ENCODE results near the gene NPPB. TPM values are rescaled to one million over a fixed set of nuclear protein-coding genes. Genes with fewer than 3 reads are reported as not detected.

NPPB gene
- total and polyA plus RNA-seq, 9 of the 15 experiments (the other 6 are each of a cell fraction or from before 2014, with no cell fraction given), result not detected

- TF ChIP-seq KAT8 (IDR thresholded peaks at IDR 0.05; ENCODE audit: low read depth), result no peak
- TF ChIP-seq MCM2 (IDR thresholded peaks at IDR 0.05; ENCODE audit: low read depth), result no peak
- TF ChIP-seq PREB (CRISPR knock-in tag; IDR thresholded peaks at IDR 0.05), result 0 out of 2 replicates have a peak, but pooled peaks have one; percentile 6
- no peak for TF ChIP-seq EGR1 (conservative IDR thresholded peaks at IDR 0.05)
- no peak for TF ChIP-seq CREB1 (IDR thresholded peaks at IDR 0.05)
- peak; percentile 87 for TF ChIP-seq CREB1 (CRISPR knock-in tag; IDR thresholded peaks at IDR 0.05)
- TF ChIP-seq CBFA2T2 (conservative IDR thresholded peaks at IDR 0.05), result no peak
- TF ChIP-seq TCF7L2 (IDR thresholded peaks at IDR 0.05; ENCODE audit: low read depth, low read length), result no peak
- no peak for TF ChIP-seq SMARCA4 (IDR thresholded peaks at IDR 0.05)
- no peak for TF ChIP-seq PHF21A (IDR thresholded peaks at IDR 0.05; ENCODE audit: borderline replicate concordance, low read depth)
- TF ChIP-seq NFATC3 (IDR thresholded peaks at IDR 0.05), result no peak
- peak in 1 of 2 experiments; percentile 84; a peak in 2 of 4 replicates for TF ChIP-seq HDAC1 (IDR thresholded peaks at IDR 0.05)
- no peak for TF ChIP-seq ZNF311 (CRISPR knock-in tag; IDR thresholded peaks at IDR 0.05)
- TF ChIP-seq ZNF282 (CRISPR knock-in tag; IDR thresholded peaks at IDR 0.05), result no peak
- no peak for TF ChIP-seq TSHZ1 (CRISPR knock-in tag; IDR thresholded peaks at IDR 0.05)
- no peak for TF ChIP-seq GATAD2B (IDR thresholded peaks at IDR 0.05; ENCODE audit: borderline replicate concordance)
- TF ChIP-seq PURB (CRISPR knock-in tag; IDR thresholded peaks at IDR 0.05; ENCODE audit: low read depth), result no peak
- TF ChIP-seq HEY1 (CRISPR knock-in tag; IDR thresholded peaks at IDR 0.05; ENCODE audit: borderline replicate concordance), result no peak
- no peak for TF ChIP-seq GTF2F1 (IDR thresholded peaks at IDR 0.05; ENCODE audit: low read depth, low read length)
- TF ChIP-seq EWSR1 (IDR thresholded peaks at IDR 0.05; ENCODE audit: borderline replicate concordance, low read depth, partially characterized antibody), result no peak
- no peak for TF ChIP-seq BMI1 (IDR thresholded peaks at IDR 0.05; ENCODE audit: low read length)
- TF ChIP-seq ATF3 (IDR thresholded peaks at IDR 0.05), result no peak
- TF ChIP-seq ATF3 (CRISPR knock-in tag; conservative IDR thresholded peaks at IDR 0.05), result 0 out of 2 replicates have a peak, but pooled peaks have one; percentile 58
- no peak for TF ChIP-seq BACH1 (tag; IDR thresholded peaks at IDR 0.05)
- TF ChIP-seq ZNF764 (CRISPR knock-in tag; IDR thresholded peaks at IDR 0.05; ENCODE audit: low read depth), result no peak
Measured at GRCh38 chr1:11858968-11859871, 475 bp upstream of the NPPB start (continued).

Measured in K562 (cell line).